HG02763 (cell line): ENCODE data around the gene TPX2.
A peak's percentile ranks its signal among the peaks of the same experiment; 100 is the strongest.
"Not testable (repeated sequence)": the region's sequence is repeated elsewhere in the genome, so short reads cannot be mapped to it uniquely, and the experiment has no call there.

Experiments used
- ATAC-seq: cut with Tn5 transposase; IDR thresholded peaks from one replicate; pipeline ENCODE4 v1.9.1; 2021; ENCODE audit warnings: mild to moderate bottlenecking, moderate library complexity; ENCODE audit not compliant: unreplicated experiment

The TPX2 gene

GRCh38 chr20:31809661-31810060 is 70.6 kb downstream of the TPX2 start:
- no peak for ATAC-seq

- no peak for ATAC-seq
These were observed 72.1 kb downstream of the TPX2 start for GRCh38 chr20:31811198-31811597.

- ATAC-seq: no peak
These were observed 73.0 kb downstream of the TPX2 start for GRCh38 chr20:31811796-31812728.

- ATAC-seq: no peak
These were observed 74.5 kb downstream of the TPX2 start for GRCh38 chr20:31813611-31814010.

- not testable (repeated sequence) for ATAC-seq
These were observed 75.1 kb downstream of the TPX2 start for GRCh38 chr20:31814142-31814541.

GRCh38 chr20:31815408-31816188 is 76.5 kb downstream of the TPX2 start:
- ATAC-seq: no peak

- ATAC-seq: no peak
These were observed 77.1 kb downstream of the TPX2 start for GRCh38 chr20:31816221-31816620.

GRCh38 chr20:31817461-31817860 is 78.4 kb downstream of the TPX2 start:
- ATAC-seq: no peak

GRCh38 chr20:31818376-31818908 is 79.4 kb downstream of the TPX2 start:
- no peak for ATAC-seq

- ATAC-seq: no peak
These were observed 80.1 kb downstream of the TPX2 start, which contains the start of gene MYLK2 for GRCh38 chr20:31819083-31819784. TSS of gene MYLK2 (plus strand) at chr20:31819356. CDS start at chr20:31819581, 225 bp downstream.

GRCh38 chr20:31820228-31820627 is 81.1 kb downstream of the TPX2 start:
- no peak for ATAC-seq

- ATAC-seq: no peak
These were observed 82.3 kb downstream of the TPX2 start for GRCh38 chr20:31821427-31821826.

GRCh38 chr20:31822421-31823330 is 83.6 kb downstream of the TPX2 start:
- peak; percentile 61 for ATAC-seq

GRCh38 chr20:31823360-31824124 is 84.5 kb downstream of the TPX2 start:
- ATAC-seq: no peak

GRCh38 chr20:31824125-31824485 is 85.0 kb downstream of the TPX2 start:
- ATAC-seq: no peak

GRCh38 chr20:31824554-31825313 is 85.6 kb downstream of the TPX2 start:
- no peak for ATAC-seq

- ATAC-seq: no peak
These were observed 87.0 kb downstream of the TPX2 start for GRCh38 chr20:31826074-31826473.

GRCh38 chr20:31827059-31827458 is 88.0 kb downstream of the TPX2 start:
- no peak for ATAC-seq
